Measurements from ENCODE around the gene EFL1. TPM values are rescaled to one million over a fixed set of nuclear protein-coding genes. Genes with fewer than 3 reads are reported as not detected.
A peak's percentile ranks its signal among the peaks of the same experiment; 100 is the strongest.

EFL1 gene
- polyA plus RNA-seq, 1 experiment, result 13.0 TPM

DNA sequence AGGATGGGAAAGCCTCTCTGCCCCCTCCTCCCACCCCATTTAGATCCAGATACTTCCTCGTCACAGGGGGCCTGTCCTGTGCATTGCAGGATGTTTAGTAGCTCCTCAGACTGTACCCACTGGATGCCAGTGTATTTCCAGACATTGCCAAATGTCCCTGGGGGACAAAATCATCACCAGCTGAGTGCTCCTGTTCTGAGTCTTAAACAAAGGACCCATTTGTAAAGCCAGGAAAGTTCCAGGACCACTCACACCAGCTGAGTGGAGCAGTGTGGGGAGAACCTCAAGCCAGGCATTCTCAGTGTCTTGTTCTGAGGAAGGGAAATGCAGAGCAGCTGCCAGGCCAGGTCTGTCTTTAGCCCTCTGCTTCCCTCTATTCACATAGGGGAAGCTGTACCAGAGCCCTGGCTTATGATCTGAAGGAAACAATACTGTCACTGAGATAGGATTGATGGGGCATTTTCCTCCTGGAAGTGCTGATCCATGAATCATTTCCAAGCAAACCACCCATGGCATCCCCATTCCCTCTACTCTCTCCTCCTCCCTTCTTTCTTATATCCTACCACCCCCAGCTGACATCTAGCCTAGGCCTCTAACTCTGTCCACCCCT is 149.3 kb downstream of the EFL1 start:
- Histone ChIP-seq H3K36me3 (ENCODE audit: control insufficient read depth, insufficient read depth, low read length) (no peaks in the 10 kb centered on the region), H3K27me3 (ENCODE audit: control insufficient read depth, insufficient read depth, low read length) (no peaks in the 10 kb centered on the region), H3K4me3 (ENCODE audit: low read depth, low read length) (no peak overlapping the region)
- CTCF ChIA-PET, result interaction anchor here (0.6 to 1.9 kb wide), 5 partner anchors 9 to 85 kb away, joined by 3 to 7 read pairs (median 4); no protein-coding TSS in a partner anchor
- TF ChIP-seq, protein P1, sequence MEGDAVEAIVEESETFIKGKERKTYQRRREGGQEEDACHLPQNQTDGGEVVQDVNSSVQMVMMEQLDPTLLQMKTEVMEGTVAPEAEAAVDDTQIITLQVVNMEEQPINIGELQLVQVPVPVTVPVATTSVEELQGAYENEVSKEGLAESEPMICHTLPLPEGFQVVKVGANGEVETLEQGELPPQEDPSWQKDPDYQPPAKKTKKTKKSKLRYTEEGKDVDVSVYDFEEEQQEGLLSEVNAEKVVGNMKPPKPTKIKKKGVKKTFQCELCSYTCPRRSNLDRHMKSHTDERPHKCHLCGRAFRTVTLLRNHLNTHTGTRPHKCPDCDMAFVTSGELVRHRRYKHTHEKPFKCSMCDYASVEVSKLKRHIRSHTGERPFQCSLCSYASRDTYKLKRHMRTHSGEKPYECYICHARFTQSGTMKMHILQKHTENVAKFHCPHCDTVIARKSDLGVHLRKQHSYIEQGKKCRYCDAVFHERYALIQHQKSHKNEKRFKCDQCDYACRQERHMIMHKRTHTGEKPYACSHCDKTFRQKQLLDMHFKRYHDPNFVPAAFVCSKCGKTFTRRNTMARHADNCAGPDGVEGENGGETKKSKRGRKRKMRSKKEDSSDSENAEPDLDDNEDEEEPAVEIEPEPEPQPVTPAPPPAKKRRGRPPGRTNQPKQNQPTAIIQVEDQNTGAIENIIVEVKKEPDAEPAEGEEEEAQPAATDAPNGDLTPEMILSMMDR (IDR thresholded peaks at IDR 0.05; ENCODE audit: insufficient read depth, low read depth, low read length), result no peak
- no peak for DNase-seq (ENCODE audit: low read depth)
- POLR2A ChIA-PET, result no interaction called here

DNA sequence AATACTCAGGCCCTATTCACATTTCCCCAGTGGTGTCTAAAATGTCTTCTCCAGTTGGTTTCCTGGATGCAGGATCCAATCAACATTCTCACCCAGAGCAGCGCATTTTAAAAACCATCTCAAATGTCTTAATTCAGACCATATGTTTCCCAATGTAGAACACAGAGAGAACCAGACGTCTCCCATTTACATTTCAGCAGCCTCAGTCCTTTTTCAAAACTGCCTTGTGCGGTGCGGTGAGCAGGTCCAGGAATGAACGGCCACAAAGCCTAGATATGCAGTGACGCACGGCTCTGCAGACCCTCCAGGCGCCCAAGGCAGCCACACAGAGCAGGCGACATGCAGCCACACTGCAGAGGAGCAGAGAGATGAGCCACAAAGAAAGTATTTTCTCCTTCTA is 150.6 kb downstream of the EFL1 start:
- ChIA-PET CTCF (interaction anchor here (1.0 to 1.9 kb wide), 3 partner anchors 15 to 86 kb away, joined by 4 to 7 read pairs (median 5); no protein-coding TSS in a partner anchor), POLR2A (no interaction called here)
- TF ChIP-seq, protein P1 (IDR thresholded peaks at IDR 0.05; ENCODE audit: insufficient read depth, low read depth, low read length), result no peak
- no peaks in the 10 kb centered on the region for H3K36me3 ChIP-seq (ENCODE audit: control insufficient read depth, insufficient read depth, low read length)
- no peaks in the 10 kb centered on the region for H3K27me3 ChIP-seq (ENCODE audit: control insufficient read depth, insufficient read depth, low read length)
- DNase-seq (ENCODE audit: low read depth), result peak; percentile 59
- H3K4me3 ChIP-seq (ENCODE audit: low read depth, low read length), result no peak overlapping the region

DNA sequence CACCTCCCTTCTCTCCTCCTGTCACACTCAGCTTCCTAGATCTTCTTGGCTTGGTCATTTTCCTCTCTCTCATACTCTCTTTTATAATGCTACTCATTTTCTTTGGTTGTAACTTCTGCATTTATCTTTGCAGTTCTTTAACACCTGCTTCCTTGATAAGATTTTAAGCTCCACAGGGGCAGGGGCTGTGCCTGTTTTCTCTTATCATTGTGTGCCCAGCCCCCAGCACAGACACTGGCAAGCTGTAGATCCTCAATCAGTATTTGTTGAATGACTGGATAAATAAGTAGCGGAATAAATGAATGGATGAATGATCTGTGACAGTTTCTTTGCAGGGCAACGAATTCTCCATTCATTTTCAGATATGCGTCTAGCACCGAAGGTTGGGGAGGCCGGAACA is 152.4 kb downstream of the EFL1 start:
- ChIA-PET POLR2A (no interaction called here), CTCF (interaction anchor here (1.2 to 8.2 kb wide), 13 partner anchors 10 to 98 kb away, joined by 3 to 52 read pairs (median 7); partner anchors contain the start of gene MEX3B)
- TF ChIP-seq, protein P1 (IDR thresholded peaks at IDR 0.05; ENCODE audit: insufficient read depth, low read depth, low read length), result no peak
- Histone ChIP-seq H3K4me3 (ENCODE audit: low read depth, low read length) (no peak overlapping the region), H3K27me3 (ENCODE audit: control insufficient read depth, insufficient read depth, low read length) (no peaks in the 10 kb centered on the region), H3K36me3 (ENCODE audit: control insufficient read depth, insufficient read depth, low read length) (no peaks in the 10 kb centered on the region)
- no peak for DNase-seq (ENCODE audit: low read depth)

DNA sequence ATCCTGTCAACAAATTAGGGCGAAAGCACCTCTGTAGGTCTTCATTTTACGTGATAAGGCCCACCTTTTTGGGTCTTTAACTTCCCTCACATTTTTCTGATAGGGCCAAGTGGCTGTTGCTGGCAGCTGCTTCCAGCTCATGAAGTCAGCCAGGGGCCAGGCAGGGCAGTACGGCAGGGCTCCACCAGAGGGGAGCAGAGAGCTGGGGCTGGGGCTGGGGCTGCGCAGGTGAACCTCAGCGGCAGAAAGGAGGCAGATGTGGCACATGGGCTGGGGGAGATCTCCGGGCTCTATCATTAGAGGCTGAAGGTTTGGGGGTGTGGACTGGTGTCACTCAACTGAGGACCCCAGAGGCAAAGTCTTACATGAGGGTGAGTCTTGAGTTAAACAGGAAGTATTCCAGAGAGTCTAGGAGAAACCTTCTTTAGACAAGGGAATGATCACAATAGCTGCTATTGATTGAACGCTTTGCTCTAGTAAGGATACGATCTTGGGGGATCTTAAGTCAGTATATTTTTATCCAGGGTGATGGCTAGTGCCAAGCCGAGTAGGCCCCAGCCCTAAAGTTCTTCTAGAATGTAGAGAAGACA is 153.9 kb downstream of the EFL1 start:
- Histone ChIP-seq H3K36me3 (ENCODE audit: control insufficient read depth, insufficient read depth, low read length) (no peaks in the 10 kb centered on the region), H3K27me3 (ENCODE audit: control insufficient read depth, insufficient read depth, low read length) (no peaks in the 10 kb centered on the region), H3K4me3 (ENCODE audit: low read depth, low read length) (no peak overlapping the region)
- DNase-seq (ENCODE audit: low read depth), result no peak
- CTCF ChIA-PET, result interaction anchor here (0.6 to 8.2 kb wide), 33 partner anchors 8 to 699 kb away, joined by 3 to 52 read pairs (median 4); partner anchors contain the start of gene MEX3B
- POLR2A ChIA-PET, result no interaction called here
- TF ChIP-seq, protein P1 (IDR thresholded peaks at IDR 0.05; ENCODE audit: insufficient read depth, low read depth, low read length), result peak; percentile 97

DNA sequence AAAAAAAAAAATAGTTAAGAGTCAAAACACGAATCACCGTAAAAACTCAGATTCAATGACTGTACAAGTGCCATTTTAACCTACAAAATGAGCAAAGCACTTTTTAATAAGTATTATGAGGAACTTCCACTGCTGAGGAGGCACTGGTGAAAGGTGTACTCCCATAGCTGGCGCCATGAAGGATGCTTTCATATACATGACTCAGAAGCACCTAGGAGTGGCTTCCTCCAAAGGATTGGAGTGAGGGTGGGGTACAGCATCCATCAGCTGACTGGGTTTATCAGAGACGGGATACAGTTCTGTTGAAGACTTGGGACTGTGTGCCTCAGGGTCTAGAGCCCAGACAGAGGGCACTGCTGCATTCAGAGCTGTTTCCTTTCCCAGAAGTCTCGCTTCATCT is 155.9 kb downstream of the EFL1 start:
- POLR2A ChIA-PET, result no interaction called here
- no peak for DNase-seq (ENCODE audit: low read depth)
- Histone ChIP-seq H3K36me3 (ENCODE audit: control insufficient read depth, insufficient read depth, low read length) (no peaks in the 10 kb centered on the region), H3K27me3 (ENCODE audit: control insufficient read depth, insufficient read depth, low read length) (no peaks in the 10 kb centered on the region), H3K4me3 (ENCODE audit: low read depth, low read length) (no peak overlapping the region)
- CTCF ChIA-PET, result interaction anchor here (1.0 to 8.2 kb wide), 7 partner anchors 10 to 625 kb away, joined by 3 to 52 read pairs (median 5); no protein-coding TSS in a partner anchor
- TF ChIP-seq, protein P1 (IDR thresholded peaks at IDR 0.05; ENCODE audit: insufficient read depth, low read depth, low read length), result no peak

Measured in BJ (cell line).